GM19468 (cell line): Measurements from ENCODE around the gene TMEM145.

ENCODE experiments used
- ATAC-seq: cut with Tn5 transposase; IDR thresholded peaks from one replicate; pipeline ENCODE4 v1.9.1; 2021; ENCODE audit warnings: mild to moderate bottlenecking, moderate library complexity, moderate number of reproducible peaks; ENCODE audit not compliant: unreplicated experiment; ENCODE audit errors: extremely low read depth

Gene TMEM145

GRCh38 chr19:42287827-42288107, 25.3 kb upstream of the TMEM145 start:
- ATAC-seq: no peak

GRCh38 chr19:42288387-42288786, 24.7 kb upstream of the TMEM145 start:
- no peak for ATAC-seq

GRCh38 chr19:42288881-42289555, 24.1 kb upstream of the TMEM145 start:
- ATAC-seq: no peak

- ATAC-seq: no peak
Measured at GRCh38 chr19:42289556-42290041, 23.5 kb upstream of the TMEM145 start.

GRCh38 chr19:42290136-42290522, 23.0 kb upstream of the TMEM145 start:
- ATAC-seq: no peak

- no peak for ATAC-seq
Measured at GRCh38 chr19:42290523-42291434, 22.3 kb upstream of the TMEM145 start.

- ATAC-seq: no peak
Measured at GRCh38 chr19:42291435-42291810, 21.7 kb upstream of the TMEM145 start.

- ATAC-seq: no peak
Measured at GRCh38 chr19:42292042-42292960, 20.8 kb upstream of the TMEM145 start.

GRCh38 chr19:42292963-42293362, 20.1 kb upstream of the TMEM145 start:
- no peak for ATAC-seq

- ATAC-seq: no peak
Measured at GRCh38 chr19:42293540-42293939, 19.6 kb upstream of the TMEM145 start.

GRCh38 chr19:42293948-42294347, 19.2 kb upstream of the TMEM145 start:
- no peak for ATAC-seq

- ATAC-seq: no peak
Measured at GRCh38 chr19:42294471-42295137, 18.5 kb upstream of the TMEM145 start.

GRCh38 chr19:42295342-42295741, 17.8 kb upstream of the TMEM145 start:
- ATAC-seq: no peak

GRCh38 chr19:42295831-42296525, 17.1 kb upstream of the TMEM145 start:
- no peak for ATAC-seq

GRCh38 chr19:42297039-42297438, 16.1 kb upstream of the TMEM145 start:
- no peak for ATAC-seq

GRCh38 chr19:42301646-42302203, 11.4 kb upstream of the TMEM145 start, which contains the start of gene PRR19:
Gene PRR19 (plus strand): TSS chr19:42302132. CDS start chr19:42309585, 7,453 bp downstream.
- ATAC-seq: no peak

GRCh38 chr19:42303101-42303464, 10.0 kb upstream of the TMEM145 start:
- ATAC-seq: no peak

GRCh38 chr19:42303876-42304275, 9.2 kb upstream of the TMEM145 start:
- no peak for ATAC-seq

GRCh38 chr19:42306646-42307045, 6.5 kb upstream of the TMEM145 start:
- no peak for ATAC-seq
